Kidney (tissue), 14 donors: ENCODE data around the gene PEAK3. TPM values are rescaled to one million over a fixed set of nuclear protein-coding genes. Genes with fewer than 3 reads are reported as not detected.

Experiments used
- DNase-seq, 5 donors: peaks; one replicate each; pipeline ENCODE4 v3.0.0-alpha.2; 2013 to 2020
- FAIRE-seq: peaks from 2 replicates; lab custom pipeline; 2012; peaks lifted over from hg19 to GRCh38; lab: Jason Lieb, UNC
- H3K27ac ChIP-seq, 2 donors: one replicate each; pipeline ENCODE4 v1.7.0; 2013; ENCODE audit warnings: low read depth in 2 of 2, low read length in 2 of 2, inconsistent platforms in 1 of 2
- H3K27me3 ChIP-seq: one replicate; pipeline ENCODE4 v1.7.1; 2013; ENCODE audit warnings: low read length, inconsistent platforms; ENCODE audit not compliant: control insufficient read depth, insufficient read depth
- H3K36me3 ChIP-seq, 3 donors: one replicate each; pipeline versions ENCODE4 v1.7.0 to v1.7.1; 2013; ENCODE audit warnings: low read length in 3 of 3, control low read depth in 1 of 3, inconsistent platforms in 1 of 3; ENCODE audit not compliant: insufficient read depth in 3 of 3, control insufficient read depth in 2 of 3
- H3K4me1 ChIP-seq, 3 donors: one replicate each; pipeline versions ENCODE4 v1.7.0 to v1.7.1; 2013; ENCODE audit warnings: low read length in 3 of 3, inconsistent platforms in 1 of 3, low read depth in 1 of 3; ENCODE audit not compliant: control insufficient read depth in 2 of 3, insufficient read depth in 2 of 3
- H3K4me3 ChIP-seq, 3 donors: one replicate each; pipeline versions ENCODE4 v1.7.0 to v1.8.1; 2013; ENCODE audit warnings: low read length in 3 of 3, control low read depth in 1 of 3, inconsistent platforms in 1 of 3
- H3K9ac ChIP-seq, 3 donors: one replicate each; pipeline versions ENCODE4 v1.7.0 to v1.7.1; 2013; ENCODE audit warnings: low read length in 3 of 3, control low read depth in 1 of 3, inconsistent platforms in 1 of 3
- H3K9me3 ChIP-seq, 3 donors: one replicate each; pipeline versions ENCODE4 v1.7.0 to v1.7.1; 2013; ENCODE audit warnings: low read length in 3 of 3, control low read depth in 1 of 3, inconsistent platforms in 1 of 3; ENCODE audit not compliant: control insufficient read depth in 2 of 3, insufficient read depth in 1 of 3
- CTCF ChIP-seq: IDR thresholded peaks from 3 replicates; pipeline ENCODE4 v1.5.1; 2012; ENCODE audit warnings: mild to moderate bottlenecking, moderate library complexity, borderline replicate concordance; ENCODE audit not compliant: insufficient read depth; ENCODE audit errors: extremely low read depth
- intact Hi-C: fragments of 100-400 bp; cut with DNase I; formaldehyde crosslinking; loops from one replicate; pipeline ENCODE4 v1.11.1; 2022
- polyA plus RNA-seq: library from polyadenylated mRNA; stranded (reverse); fragments of 350-450 nt; fragmentation: Illumina TruSeq; extraction: RNeasy Lipid Tissue Mini Kit (QIAGEN cat#74804); gene quantifications from one replicate; pipeline ENCODE4 v1.2.3, GENCODE V29; 2014; ENCODE audit warnings: low read depth, low replicate concordance; ENCODE audit not compliant: insufficient read depth
- total RNA-seq: library from RNA; stranded (reverse); fragmentation: NEBNext Ultra II Directional; extraction: Animal tissue kit (Norgen Biotek cat#: 25700); gene quantifications from one replicate; pipeline ENCODE4 v1.2.1, GENCODE V29; 2021
- donor health status: control.
- donor health status: control.
- donor health status: control.
- donor health status: control.
- donor health status: control.
- donor health status: DM: yes; HTN: yes; CAD: no.
- donor health status: Normal renal cell carcinoma (clear cell type).

PEAK3 gene
- total and polyA plus RNA-seq, 2 donors from 2014 or later, result 2.1 TPM; not detected in 1

DNA sequence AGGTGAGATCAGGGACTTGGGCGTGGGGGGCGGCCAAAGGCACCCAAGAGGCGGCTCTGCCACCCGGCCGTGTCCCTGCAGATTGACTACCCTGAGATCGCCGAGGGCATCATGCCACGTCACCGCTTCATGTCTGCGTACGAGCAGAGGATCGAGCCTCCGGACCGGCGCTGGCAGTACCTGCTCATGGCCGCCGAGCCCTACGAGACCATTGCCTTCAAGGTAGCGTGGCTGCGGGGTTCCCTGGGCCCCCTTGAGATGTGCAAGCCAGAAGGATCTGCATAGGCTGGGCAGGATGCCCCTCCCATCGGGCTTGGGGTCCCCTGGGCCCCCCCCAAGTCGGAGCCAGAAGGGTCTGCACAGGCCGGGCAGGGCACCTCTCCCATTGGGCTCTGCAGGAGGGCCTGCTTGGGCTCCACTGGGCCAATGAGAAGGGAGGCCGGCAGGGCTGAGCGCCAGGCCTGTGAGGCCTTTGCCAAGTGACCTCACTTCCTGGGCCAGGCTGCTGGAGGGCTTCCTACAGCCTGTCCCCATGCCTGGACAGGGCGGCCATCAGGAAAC lies 35.1 kb downstream of the PEAK3 start:
- TF ChIP-seq CTCF, result no peak
- Histone ChIP-seq H3K4me1 (peaks cover 0 to 14% (median 4%) of the 10 kb centered on the region in 3 donors), H3K27me3 (no peaks in the 10 kb centered on the region), H3K36me3 (peaks cover 0 to 40% (median 10%) of the 10 kb centered on the region in 3 donors), H3K27ac (no peak overlapping the region), H3K9me3 (no peaks in the 10 kb centered on the region), H3K9ac (no peak overlapping the region), H3K4me3 (no peak overlapping the region)
- FAIRE-seq (no peak), DNase-seq (peak in 1 of 5 donors; percentile 80)
- intact Hi-C loops, result no loop called here

GRCh38 chr19:2246014-2246620 lies 35.9 kb downstream of the PEAK3 start:
- no peak for FAIRE-seq

GRCh38 chr19:2245273-2245672 lies 36.7 kb downstream of the PEAK3 start:
- FAIRE-seq (no peak), DNase-seq (peak in 1 of 5 donors; percentile 69)
- Histone ChIP-seq H3K4me3 (no peak overlapping the region), H3K36me3 (peaks cover 0 to 40% (median 10%) of the 10 kb centered on the region in 3 donors), H3K9me3 (no peaks in the 10 kb centered on the region), H3K27ac (no peak overlapping the region), H3K9ac (no peak overlapping the region), H3K4me1 (peaks cover 0 to 25% (median 19%) of the 10 kb centered on the region in 3 donors), H3K27me3 (no peaks in the 10 kb centered on the region)
- TF ChIP-seq CTCF, result no peak
- intact Hi-C loops, result no loop called here

More at GRCh38 chr19:2246014-2246620, 35.9 kb downstream of the PEAK3 start:
- Histone ChIP-seq H3K27ac (no peak overlapping the region), H3K36me3 (peaks cover 0 to 40% (median 10%) of the 10 kb centered on the region in 3 donors), H3K9me3 (no peaks in the 10 kb centered on the region), H3K27me3 (no peaks in the 10 kb centered on the region), H3K9ac (no peak overlapping the region), H3K4me3 (no peak overlapping the region), H3K4me1 (peaks cover 0 to 16% (median 11%) of the 10 kb centered on the region in 3 donors)
- DNase-seq, result peak in 1 of 5 donors; percentile 67
- intact Hi-C loops, result no loop called here
- no peak for TF ChIP-seq CTCF
